GM12878 (cell line): ENCODE data around the gene ATL2. TPM values are rescaled to one million over a fixed set of nuclear protein-coding genes. Genes with fewer than 3 reads are reported as not detected.

Experiments
- ATAC-seq: fragments of 200-7000 bp; cut with Tn5 transposase; 3 replicates; pipeline ENCODE4 v1.9.1; 2020; ENCODE audit warnings: mild to moderate bottlenecking, moderate library complexity
- BruUV-seq: library from RNA; stranded (reverse); fragments of 400-500 nt; replicated peaks from 2 replicates; lab custom pipeline; 2021; lab: Mats Ljungman, UMichigan
- CTCF ChIA-PET: fragments of 300-600 bp; sonication (Branson Sonifier 250); formaldehyde crosslinking; extraction: SDS; loops from one replicate; lab custom pipeline; 2021; ENCODE audit warnings: inconsistent platforms; lab: Yijun Ruan, JAX
- POLR2A ChIA-PET: fragments of 350-600 bp; formaldehyde crosslinking; extraction: SDS; loops from one replicate; lab custom pipeline; 2021; ENCODE audit warnings: inconsistent platforms; lab: Charles Lee
- RAD21 ChIA-PET: fragments of 300-600 bp; sonication (Branson Sonifier 250); formaldehyde crosslinking; loops from one replicate; lab custom pipeline; 2023; ENCODE audit warnings: antibody characterized with exemption; ENCODE audit not compliant: unreplicated experiment; lab: Charles Lee
- SMC1A ChIA-PET: fragments of 300-600 bp; sonication (Branson Sonifier 250); formaldehyde crosslinking; loops from one replicate; lab custom pipeline; 2023; ENCODE audit not compliant: unreplicated experiment, uncharacterized antibody; lab: Charles Lee
- DNase-seq: peaks from one replicate; pipeline ENCODE4 v3.0.0-alpha.2; 2011; ENCODE audit warnings: low read depth, low spot score
- FAIRE-seq: peaks from 3 replicates; lab custom pipeline; 2011; peaks lifted over from hg19 to GRCh38; lab: Jason Lieb, UNC
- H2AFZ ChIP-seq: 2 replicates; pipeline ENCODE4 v1.6.0; 2011; ENCODE audit warnings: low read depth, low read length, control low read depth; ENCODE audit not compliant: control insufficient read depth
- H3K27ac ChIP-seq: 2 replicates; pipeline ENCODE4 v1.5.1; 2011; ENCODE audit warnings: control low read depth; ENCODE audit not compliant: control insufficient read depth, insufficient read depth
- H3K27me3 ChIP-seq, 2 experiments: replicated peaks in 1 of 2; 2 replicates each; pipeline versions ENCODE4 v1.6.0 to v1.6.1; 2011; ENCODE audit warnings: low read length in 1 of 2; ENCODE audit not compliant: control insufficient read depth in 2 of 2, insufficient read depth in 2 of 2
- H3K36me3 ChIP-seq, 2 experiments: 2 replicates each; pipeline ENCODE4 v1.5.1; 2011; ENCODE audit warnings: low read length in 1 of 2; ENCODE audit not compliant: control insufficient read depth in 2 of 2, insufficient read depth in 2 of 2
- H3K4me1 ChIP-seq: 2 replicates; pipeline ENCODE4 v1.6.1; 2011; ENCODE audit warnings: mild to moderate bottlenecking, low read length, moderate library complexity, mixed read lengths; ENCODE audit not compliant: control insufficient read depth, insufficient read depth
- H3K4me2 ChIP-seq: 2 replicates; pipeline ENCODE4 v1.6.0; 2011; ENCODE audit warnings: control low read depth; ENCODE audit not compliant: control insufficient read depth, insufficient read depth
- H3K4me3 ChIP-seq: fragments of 200-600 bp; sonication (generic); 2 replicates; pipeline ENCODE4 v1.5.1; 2016
- H3K79me2 ChIP-seq: 2 replicates; pipeline ENCODE4 v1.6.0; 2011; ENCODE audit warnings: low read length; ENCODE audit not compliant: control insufficient read depth, insufficient read depth
- H3K9ac ChIP-seq: 2 replicates; pipeline ENCODE4 v1.8.0; 2011; ENCODE audit warnings: low read length, control low read depth, mixed read lengths; ENCODE audit not compliant: control insufficient read depth, insufficient read depth
- H3K9me3 ChIP-seq: replicated peaks from 3 replicates; pipeline ENCODE4 v1.5.1; 2011; ENCODE audit warnings: mild to moderate bottlenecking, low read length; ENCODE audit not compliant: control insufficient read depth, insufficient read depth
- H4K20me1 ChIP-seq: 2 replicates; pipeline ENCODE4 v1.6.0; 2011; ENCODE audit not compliant: control insufficient read depth, insufficient read depth
- CEBPB ChIP-seq, 2 experiments: fragments of 150-350 bp in 1 of 2; IDR thresholded peaks; 2 replicates each; pipeline ENCODE4 v1.6.1; 2012 to 2014; ENCODE audit warnings: low read depth in 2 of 2, low read length in 2 of 2, borderline replicate concordance in 1 of 2, inconsistent platforms in 1 of 2
- DPF2 ChIP-seq: fragments of 450-650 bp; IDR thresholded peaks from 2 replicates; pipeline ENCODE4 v1.6.1; 2017; ENCODE audit warnings: mild to moderate bottlenecking
- EZH2 ChIP-seq: IDR thresholded peaks from 2 replicates; pipeline ENCODE4 v1.6.1; 2012; ENCODE audit warnings: low read depth, mild to moderate bottlenecking, control low read depth, inconsistent platforms, low read length, borderline replicate concordance; ENCODE audit not compliant: control insufficient read depth
- GATAD2B ChIP-seq: fragments of 450-650 bp; conservative IDR thresholded peaks from 2 replicates; pipeline ENCODE4 v1.6.1; 2017; ENCODE audit warnings: low read depth, mild to moderate bottlenecking, moderate library complexity
- HSF1 ChIP-seq: fragments of 150-350 bp; IDR thresholded peaks from 2 replicates; pipeline ENCODE4 v1.6.1; 2014; ENCODE audit warnings: mild to moderate bottlenecking, low read depth, low read length
- KAT2A ChIP-seq: conservative IDR thresholded peaks from 2 replicates; pipeline ENCODE4 v1.6.1; 2011; ENCODE audit warnings: low read depth, low read length; ENCODE audit not compliant: control insufficient read depth
- MEF2A ChIP-seq: IDR thresholded peaks from 2 replicates; pipeline ENCODE4 v1.6.1; 2011; ENCODE audit warnings: low read depth, mild to moderate bottlenecking, low read length, moderate library complexity; ENCODE audit not compliant: insufficient read depth
- MTA2 ChIP-seq: fragments of 450-650 bp; IDR thresholded peaks from 2 replicates; pipeline ENCODE4 v1.6.1; 2016; ENCODE audit warnings: low read depth, mild to moderate bottlenecking, moderate library complexity
- RELB ChIP-seq: fragments of 450-650 bp; IDR thresholded peaks from 2 replicates; pipeline ENCODE4 v1.6.1; 2017; ENCODE audit warnings: low read depth, mild to moderate bottlenecking, moderate library complexity
- SIN3A ChIP-seq: IDR thresholded peaks from 2 replicates; pipeline ENCODE4 v1.6.1; 2012; ENCODE audit warnings: low read depth, low read length, improper control_type of control experiment
- STAT3 ChIP-seq: IDR thresholded peaks from 2 replicates; pipeline ENCODE4 v1.6.1; 2011; ENCODE audit warnings: low read depth, low read length, improper control_type of control experiment
- WGBS: methylation state at CpG from one replicate; pipeline ENCODE4 v1.1.6; 2016; ENCODE audit warnings: low lambda C conversion rate; ENCODE audit not compliant: insufficient replicate concordance, insufficient coverage; ENCODE audit errors: missing lambda C conversion rate; 5-methylcytosine and 5-hydroxymethylcytosine counted together
- in situ Hi-C: fragments of 300-500 bp; cut with MboI; formaldehyde crosslinking; loops from 9 replicates; pipeline ENCODE4 v1.14.3; 2018; ENCODE audit warnings: mixed read lengths
- intact Hi-C: fragments of 100-400 bp; cut with micrococcal nuclease; formaldehyde crosslinking; loops from one replicate; pipeline ENCODE4 v1.14.2; 2022; ENCODE audit not compliant: unreplicated experiment
- polyA plus RNA-seq, 11 experiments: library from polyadenylated mRNA; depleted of rRNA in 4 of 11; unstranded in 6 of 11; stranded (reverse) in 5 of 11; fragments of >200 nt; fragmentation: Nextera tagmentation in 4 of 11; fragmentation: Illumina TruSeq in 1 of 11; extraction: Ambion mirVana in 4 of 11; extraction: Trizol in 1 of 11; gene quantifications; 1 replicate in 1 of 11; 2 replicates in 10 of 11; pipeline versions ENCODE4 v1.2.1 to v1.2.3, GENCODE V29; 2011 to 2016; ENCODE audit warnings: inconsistent platforms in 2 of 11, missing spikeins in 2 of 11, low read depth in 1 of 11
- total RNA-seq, 4 experiments: library from RNA; depleted of rRNA in 3 of 4; stranded (reverse); fragments of >200 nt in 3 of 4; fragmentation: Illumina TruSeq in 1 of 4; extraction: Trizol in 1 of 4; gene quantifications; 2 replicates each; pipeline versions ENCODE4 v1.2.1 to v1.2.3, GENCODE V29; 2013 to 2021
- TF ChIP-seq, protein P1 (sequence below): IDR thresholded peaks from 2 replicates; pipeline ENCODE4 v1.6.1; 2011; ENCODE audit warnings: mild to moderate bottlenecking, low read depth, low read length, moderate library complexity; ENCODE audit not compliant: insufficient replicate concordance
- TF ChIP-seq, protein P2 (sequence below): IDR thresholded peaks from 2 replicates; pipeline ENCODE4 v1.6.1; 2012; ENCODE audit warnings: low read depth, low read length, improper control_type of control experiment
- TF ChIP-seq, protein P3 (sequence below): fragments of 450-650 bp; IDR thresholded peaks from 2 replicates; pipeline ENCODE4 v1.6.1; 2017; ENCODE audit warnings: mild to moderate bottlenecking, moderate library complexity

Gene ATL2
- total and polyA plus RNA-seq, 10 of the 15 experiments (the other 5 are each of a cell fraction or from before 2014, with no cell fraction given) = 8.6 to 51.5 (median 41.8) TPM

DNA sequence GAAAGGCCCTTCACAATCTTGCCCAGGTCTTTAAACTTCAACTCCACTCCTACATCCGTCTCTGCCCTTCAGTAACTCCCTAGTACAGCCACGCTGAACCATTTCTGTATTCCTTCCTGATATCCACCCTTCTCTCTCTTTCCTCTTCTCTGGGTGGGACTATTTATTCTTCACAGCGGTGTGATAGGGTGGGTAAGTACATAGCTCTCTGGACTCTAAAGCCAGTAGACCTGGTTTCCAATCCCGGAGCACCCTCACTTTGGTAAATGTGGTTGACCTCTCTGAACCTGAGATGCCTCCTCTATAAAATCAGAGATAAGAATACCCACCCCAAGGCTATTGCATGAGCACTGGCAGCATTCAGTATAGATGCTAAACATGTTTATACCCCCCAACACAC lies 86.7 kb downstream of the ATL2 start (continued):
- TF ChIP-seq, protein P1, sequence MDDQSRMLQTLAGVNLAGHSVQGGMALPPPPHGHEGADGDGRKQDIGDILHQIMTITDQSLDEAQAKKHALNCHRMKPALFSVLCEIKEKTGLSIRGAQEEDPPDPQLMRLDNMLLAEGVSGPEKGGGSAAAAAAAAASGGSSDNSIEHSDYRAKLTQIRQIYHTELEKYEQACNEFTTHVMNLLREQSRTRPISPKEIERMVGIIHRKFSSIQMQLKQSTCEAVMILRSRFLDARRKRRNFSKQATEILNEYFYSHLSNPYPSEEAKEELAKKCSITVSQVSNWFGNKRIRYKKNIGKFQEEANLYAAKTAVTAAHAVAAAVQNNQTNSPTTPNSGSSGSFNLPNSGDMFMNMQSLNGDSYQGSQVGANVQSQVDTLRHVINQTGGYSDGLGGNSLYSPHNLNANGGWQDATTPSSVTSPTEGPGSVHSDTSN = no peak

DNA sequence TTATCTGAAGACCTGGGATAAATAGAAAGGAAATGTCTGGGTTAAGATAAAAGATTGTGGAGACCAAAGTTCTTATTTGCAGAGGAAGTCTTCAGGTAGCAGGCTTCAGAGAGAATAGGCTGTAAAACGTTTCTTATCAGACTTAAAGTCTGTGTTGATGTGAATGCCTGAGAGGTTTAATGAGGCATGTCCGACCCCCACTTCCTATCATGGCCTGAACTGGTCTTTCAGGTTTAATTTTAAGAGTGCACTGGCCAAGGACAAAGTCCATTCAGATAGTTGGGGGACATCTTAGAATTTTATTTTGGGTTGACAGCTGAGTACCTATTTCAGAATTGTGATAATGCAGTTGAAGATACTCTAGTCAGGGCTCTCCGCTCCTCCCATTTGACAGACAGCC lies 92.1 kb downstream of the ATL2 start:
- no peaks in the 10 kb centered on the region for H3K4me1 ChIP-seq
- ATAC-seq (no peak), DNase-seq (no peak), FAIRE-seq (no peak)
- intact Hi-C loops = no loop called here
- CTCF ChIA-PET = no interaction called here
- H3K27me3 ChIP-seq = no peaks in the 10 kb centered on the region; a peak in 1 of 4 replicates
- H3K27ac ChIP-seq = no peak overlapping the region
- RAD21 ChIA-PET = no interaction called here
- SMC1A ChIA-PET = interaction anchor here (0.5 to 1.0 kb wide), 2 partner anchors 90 to 303 kb away, joined by 3 read pairs; no protein-coding TSS in a partner anchor
- H4K20me1 ChIP-seq = no peaks in the 10 kb centered on the region
- POLR2A ChIA-PET = interaction anchor here (0.6 kb wide), 1 partner anchor 15 kb away, joined by 4 read pairs; no protein-coding TSS in a partner anchor
- H3K79me2 ChIP-seq = no peaks in the 10 kb centered on the region
- H3K9ac ChIP-seq = no peak overlapping the region
- no peaks in the 10 kb centered on the region for H3K36me3 ChIP-seq
- H3K4me2 ChIP-seq = no peak overlapping the region
- H3K9me3 ChIP-seq = no peaks in the 10 kb centered on the region
- in situ Hi-C loops = no loop called here
- H2AFZ ChIP-seq = no peak overlapping the region
- 30% methylated on average over 3 of the region's 3 CpGs for WGBS
- no TSS peak for BruUV-seq
- H3K4me3 ChIP-seq = no peak overlapping the region
- TF ChIP-seq EZH2 = no peak
- no peak for TF ChIP-seq RELB
- TF ChIP-seq HSF1 = no peak
- TF ChIP-seq STAT3 = no peak
- TF ChIP-seq MEF2A = no peak
- no peak for TF ChIP-seq GATAD2B
- no peak for TF ChIP-seq DPF2
- TF ChIP-seq, protein P2, sequence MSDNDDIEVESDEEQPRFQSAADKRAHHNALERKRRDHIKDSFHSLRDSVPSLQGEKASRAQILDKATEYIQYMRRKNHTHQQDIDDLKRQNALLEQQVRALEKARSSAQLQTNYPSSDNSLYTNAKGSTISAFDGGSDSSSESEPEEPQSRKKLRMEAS = no peak
- no peak for TF ChIP-seq KAT2A
- TF ChIP-seq SIN3A = no peak
- TF ChIP-seq MTA2 = no peak
- no peak for TF ChIP-seq CEBPB (IDR thresholded peaks at IDR 0.05; ENCODE audit: borderline replicate concordance in 1 of 2, low read depth in 2 of 2, low read length in 2 of 2)
- TF ChIP-seq, protein P3, sequence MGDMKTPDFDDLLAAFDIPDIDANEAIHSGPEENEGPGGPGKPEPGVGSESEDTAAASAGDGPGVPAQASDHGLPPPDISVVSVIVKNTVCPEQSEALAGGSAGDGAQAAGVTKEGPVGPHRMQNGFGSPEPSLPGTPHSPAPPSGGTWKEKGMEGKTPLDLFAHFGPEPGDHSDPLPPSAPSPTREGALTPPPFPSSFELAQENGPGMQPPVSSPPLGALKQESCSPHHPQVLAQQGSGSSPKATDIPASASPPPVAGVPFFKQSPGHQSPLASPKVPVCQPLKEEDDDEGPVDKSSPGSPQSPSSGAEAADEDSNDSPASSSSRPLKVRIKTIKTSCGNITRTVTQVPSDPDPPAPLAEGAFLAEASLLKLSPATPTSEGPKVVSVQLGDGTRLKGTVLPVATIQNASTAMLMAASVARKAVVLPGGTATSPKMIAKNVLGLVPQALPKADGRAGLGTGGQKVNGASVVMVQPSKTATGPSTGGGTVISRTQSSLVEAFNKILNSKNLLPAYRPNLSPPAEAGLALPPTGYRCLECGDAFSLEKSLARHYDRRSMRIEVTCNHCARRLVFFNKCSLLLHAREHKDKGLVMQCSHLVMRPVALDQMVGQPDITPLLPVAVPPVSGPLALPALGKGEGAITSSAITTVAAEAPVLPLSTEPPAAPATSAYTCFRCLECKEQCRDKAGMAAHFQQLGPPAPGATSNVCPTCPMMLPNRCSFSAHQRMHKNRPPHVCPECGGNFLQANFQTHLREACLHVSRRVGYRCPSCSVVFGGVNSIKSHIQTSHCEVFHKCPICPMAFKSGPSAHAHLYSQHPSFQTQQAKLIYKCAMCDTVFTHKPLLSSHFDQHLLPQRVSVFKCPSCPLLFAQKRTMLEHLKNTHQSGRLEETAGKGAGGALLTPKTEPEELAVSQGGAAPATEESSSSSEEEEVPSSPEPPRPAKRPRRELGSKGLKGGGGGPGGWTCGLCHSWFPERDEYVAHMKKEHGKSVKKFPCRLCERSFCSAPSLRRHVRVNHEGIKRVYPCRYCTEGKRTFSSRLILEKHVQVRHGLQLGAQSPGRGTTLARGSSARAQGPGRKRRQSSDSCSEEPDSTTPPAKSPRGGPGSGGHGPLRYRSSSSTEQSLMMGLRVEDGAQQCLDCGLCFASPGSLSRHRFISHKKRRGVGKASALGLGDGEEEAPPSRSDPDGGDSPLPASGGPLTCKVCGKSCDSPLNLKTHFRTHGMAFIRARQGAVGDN = no peak
